Adrenal gland (tissue), 12 donors: ENCODE results near the gene MINDY4. TPM values are rescaled to one million over a fixed set of nuclear protein-coding genes. Genes with fewer than 3 reads are reported as not detected.

Experiments
- DNase-seq, 7 donors: peaks; one replicate each; pipeline ENCODE4 v3.0.0-alpha.2; 2019 to 2020
- H3K27ac ChIP-seq, 5 donors: fragments of 200-600 bp; sonication (generic) in 4 of 5; 1 replicate in 3 of 5; 2 replicates in 2 of 5; pipeline versions ENCODE4 v1.5.1 to v1.8.0; 2016 to 2020; ENCODE audit warnings: mild to moderate bottlenecking in 1 of 5
- H3K27me3 ChIP-seq: fragments of 200-600 bp; 2 replicates; pipeline ENCODE4 v1.8.0; 2021
- H3K36me3 ChIP-seq, 2 donors: fragments of 200-600 bp; replicated peaks in 1 of 2; 1 replicate in 1 of 2; 2 replicates in 1 of 2; pipeline versions ENCODE4 v1.5.1 to v1.8.0; 2018 to 2022
- H3K4me1 ChIP-seq, 2 donors: fragments of 200-600 bp; replicated peaks in 1 of 2; 1 replicate in 1 of 2; 2 replicates in 1 of 2; pipeline versions ENCODE4 v1.5.1 to v1.8.0; 2018 to 2021
- H3K4me3 ChIP-seq, 4 donors: fragments of 200-600 bp; sonication (generic) in 3 of 4; one replicate each; pipeline ENCODE4 v1.5.1; 2016 to 2018
- H3K9me3 ChIP-seq, 3 donors: fragments of 200-600 bp; sonication (generic) in 1 of 3; replicated peaks in 1 of 3; 1 replicate in 2 of 3; 2 replicates in 1 of 3; pipeline versions ENCODE4 v1.5.1 to v1.8.0; 2016 to 2021
- POLR2A ChIP-seq, 2 donors: fragments of 450-650 bp; IDR thresholded peaks; one replicate each; pipeline ENCODE4 v1.6.1; 2017; ENCODE audit warnings: antibody characterized with exemption in 2 of 2, mild to moderate bottlenecking in 2 of 2, moderate library complexity in 1 of 2
- WGBS, 4 donors: extraction: QIAGEN DNeasy Blood & Tissue Kit in 2 of 4; methylation state at CpG; one replicate each; pipeline versions ENCODE4 v1.1.5 to v1.1.7; 2013 to 2017; 5-methylcytosine and 5-hydroxymethylcytosine counted together
- intact Hi-C, 2 donors: fragments of 100-400 bp; cut with DNase I; formaldehyde crosslinking; loops; one replicate each; pipeline versions ENCODE4 v1.14.1 to v1.15.0; 2022 to 2023
- polyA plus RNA-seq, 3 donors: library from polyadenylated mRNA; stranded (reverse); fragments of 200-250 nt in 2 of 3; fragments of 350-450 nt in 1 of 3; fragmentation: Illumina TruSeq in 1 of 3; extraction: RNeasy Lipid Tissue Mini Kit (QIAGEN cat#74804) in 1 of 3; gene quantifications; one replicate each; pipeline ENCODE4 v1.2.3, GENCODE V29; 2013 to 2014
- total RNA-seq, 9 donors: library from RNA; depleted of rRNA in 4 of 9; stranded (reverse); fragments of >200 nt in 4 of 9; fragments of 120-200 nt in 1 of 9; fragmentation: NEBNext Ultra II Directional in 1 of 9; extraction: Animal tissue kit (Norgen Biotek cat#: 25700) in 1 of 9; gene quantifications; one replicate each; pipeline versions ENCODE4 v1.1.0 to v1.2.4, GENCODE V29; 2013 to 2023
- TF ChIP-seq, protein P1 (sequence below), 6 experiments: fragments of 450-650 bp in 4 of 6; fragments of 200-600 bp in 2 of 6; sonication (generic) in 1 of 6; IDR thresholded peaks; 1 replicate in 5 of 6; 2 replicates in 1 of 6; pipeline versions ENCODE4 v1.5.1 to v1.8.0; 2016 to 2021; ENCODE audit warnings: antibody characterized with exemption in 6 of 6, mild to moderate bottlenecking in 2 of 6, moderate library complexity in 1 of 6
- donor health status: healthy with polysubstance abuse.
- donor health status: Bipolar disorder and iron deficiency.
- donor health status: DM: yes; HTN: yes; CAD: no.
- donor health status: DM: no; HTN: no; CAD: no.
- donor health status: DM: no; HTN: no; CAD: no.
- donor health status: DM: yes; HTN: yes; CAD: no.

MINDY4 gene
- total and polyA plus RNA-seq, 12 donors: 4.8 to 19.9 (median 7.3) TPM

DNA sequence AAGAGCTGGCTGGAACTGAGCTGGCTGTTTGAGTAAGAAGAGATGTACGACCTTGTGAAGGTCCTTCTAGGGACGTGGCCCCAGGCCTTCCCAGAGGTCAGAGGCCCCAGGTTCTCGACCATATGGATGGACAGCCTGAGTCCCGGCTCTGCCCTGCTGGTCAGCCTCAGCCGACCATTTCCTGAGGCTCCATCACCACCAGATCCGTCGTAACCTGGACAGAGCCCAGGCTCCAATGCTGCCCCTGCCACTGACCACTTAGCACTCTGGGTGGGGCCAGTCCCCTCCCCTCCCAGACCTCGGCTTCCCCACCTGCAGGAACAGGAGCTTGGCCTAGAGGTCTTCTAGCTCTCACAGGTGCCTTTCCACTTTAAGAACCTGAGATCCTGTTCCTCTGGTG, 29.9 kb upstream of the MINDY4 start:
- TF ChIP-seq POLR2A (IDR thresholded peaks at IDR 0.05): no peak
- TF ChIP-seq, protein P1, sequence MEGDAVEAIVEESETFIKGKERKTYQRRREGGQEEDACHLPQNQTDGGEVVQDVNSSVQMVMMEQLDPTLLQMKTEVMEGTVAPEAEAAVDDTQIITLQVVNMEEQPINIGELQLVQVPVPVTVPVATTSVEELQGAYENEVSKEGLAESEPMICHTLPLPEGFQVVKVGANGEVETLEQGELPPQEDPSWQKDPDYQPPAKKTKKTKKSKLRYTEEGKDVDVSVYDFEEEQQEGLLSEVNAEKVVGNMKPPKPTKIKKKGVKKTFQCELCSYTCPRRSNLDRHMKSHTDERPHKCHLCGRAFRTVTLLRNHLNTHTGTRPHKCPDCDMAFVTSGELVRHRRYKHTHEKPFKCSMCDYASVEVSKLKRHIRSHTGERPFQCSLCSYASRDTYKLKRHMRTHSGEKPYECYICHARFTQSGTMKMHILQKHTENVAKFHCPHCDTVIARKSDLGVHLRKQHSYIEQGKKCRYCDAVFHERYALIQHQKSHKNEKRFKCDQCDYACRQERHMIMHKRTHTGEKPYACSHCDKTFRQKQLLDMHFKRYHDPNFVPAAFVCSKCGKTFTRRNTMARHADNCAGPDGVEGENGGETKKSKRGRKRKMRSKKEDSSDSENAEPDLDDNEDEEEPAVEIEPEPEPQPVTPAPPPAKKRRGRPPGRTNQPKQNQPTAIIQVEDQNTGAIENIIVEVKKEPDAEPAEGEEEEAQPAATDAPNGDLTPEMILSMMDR (IDR thresholded peaks at IDR 0.05): no peak

DNA sequence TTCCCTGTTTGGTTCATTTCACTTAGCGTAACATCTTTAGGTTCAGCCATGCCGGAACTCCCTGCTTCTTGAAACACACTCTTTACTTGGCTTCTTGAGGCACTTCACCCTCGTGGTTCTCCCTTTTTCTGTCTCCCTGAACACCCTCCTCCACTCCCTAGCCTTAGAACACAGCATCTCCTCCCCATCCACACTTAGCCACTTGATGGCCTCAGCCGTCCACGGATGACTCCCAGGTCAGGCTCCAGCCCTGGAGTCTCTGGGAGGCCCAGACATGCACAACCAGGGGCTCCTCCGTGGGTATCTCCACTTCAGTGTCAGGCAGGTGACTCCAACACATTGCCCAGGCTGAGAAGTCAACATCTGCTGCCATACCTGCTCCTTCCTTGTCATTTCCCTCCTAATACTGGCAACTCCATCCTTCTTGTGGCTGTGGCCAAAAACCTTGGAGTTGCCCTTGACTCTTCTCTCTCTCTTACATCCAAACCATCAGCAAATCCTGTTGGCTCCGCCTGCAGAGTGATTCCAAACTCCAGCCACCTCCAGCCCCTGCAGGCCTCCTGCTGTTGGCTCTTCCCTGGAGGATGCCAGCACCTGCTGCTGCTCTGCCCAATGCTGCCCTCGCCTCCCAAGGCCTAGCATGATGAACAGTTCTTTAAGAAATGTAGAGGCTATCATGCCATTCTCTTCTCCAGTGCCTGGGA, 27.7 kb upstream of the MINDY4 start:
- no peak for TF ChIP-seq POLR2A (IDR thresholded peaks at IDR 0.05)
- TF ChIP-seq, protein P1 (IDR thresholded peaks at IDR 0.05): peak in 2 of 6 experiments; percentile 16 to 22
- DNase-seq: no peak
- WGBS, 4 donors: 59 to 81% (median 71%) methylated on average over 8 of the region's 8 CpGs
- no peaks in the 10 kb centered on the region for H3K4me1 ChIP-seq
- no peaks in the 10 kb centered on the region for H3K36me3 ChIP-seq
- H3K9me3 ChIP-seq: no peaks in the 10 kb centered on the region
- H3K27ac ChIP-seq: no peak overlapping the region
- no peaks in the 10 kb centered on the region for H3K27me3 ChIP-seq
- intact Hi-C loops: no loop called here
- no peak overlapping the region for H3K4me3 ChIP-seq

More for the DNA sequence above, 29.9 kb upstream of the MINDY4 start:
- Histone ChIP-seq H3K9me3 (no peaks in the 10 kb centered on the region), H3K27me3 (no peaks in the 10 kb centered on the region), H3K36me3 (no peaks in the 10 kb centered on the region), H3K27ac (no peak overlapping the region), H3K4me3 (no peak overlapping the region), H3K4me1 (no peaks in the 10 kb centered on the region)
- WGBS, 4 donors: 73 to 82% (median 78%) methylated on average over 2 to 8 of the region's 8 CpGs
- no peak for DNase-seq
- intact Hi-C loops: no loop called here

DNA sequence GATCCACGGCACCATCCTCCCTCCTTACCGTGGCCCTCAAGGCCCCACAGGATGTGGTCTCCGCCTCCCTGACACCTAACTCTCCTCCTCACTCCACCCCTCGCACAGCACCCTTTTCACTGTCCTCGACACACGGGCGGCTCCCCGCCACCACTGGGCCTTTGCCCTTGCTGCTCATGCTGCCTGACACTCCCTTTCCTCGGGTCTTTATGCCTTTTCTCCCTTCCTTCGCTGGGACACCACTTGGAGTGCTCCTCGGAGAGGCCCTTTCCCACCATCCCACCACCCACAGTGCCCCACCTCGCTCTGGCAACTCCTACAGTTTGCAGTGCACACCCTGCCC, 27.2 kb upstream of the MINDY4 start:
- Histone ChIP-seq H3K36me3 (no peaks in the 10 kb centered on the region), H3K27me3 (no peaks in the 10 kb centered on the region), H3K27ac (no peak overlapping the region), H3K9me3 (no peaks in the 10 kb centered on the region), H3K4me1 (no peaks in the 10 kb centered on the region), H3K4me3 (no peak overlapping the region)
- intact Hi-C loops: no loop called here
- 85 to 92% (median 91%) methylated on average over 12 of the region's 12 CpGs for WGBS, 4 donors
- no peak for DNase-seq
- no peak for TF ChIP-seq POLR2A (IDR thresholded peaks at IDR 0.05)
- TF ChIP-seq, protein P1 (IDR thresholded peaks at IDR 0.05): no peak

DNA sequence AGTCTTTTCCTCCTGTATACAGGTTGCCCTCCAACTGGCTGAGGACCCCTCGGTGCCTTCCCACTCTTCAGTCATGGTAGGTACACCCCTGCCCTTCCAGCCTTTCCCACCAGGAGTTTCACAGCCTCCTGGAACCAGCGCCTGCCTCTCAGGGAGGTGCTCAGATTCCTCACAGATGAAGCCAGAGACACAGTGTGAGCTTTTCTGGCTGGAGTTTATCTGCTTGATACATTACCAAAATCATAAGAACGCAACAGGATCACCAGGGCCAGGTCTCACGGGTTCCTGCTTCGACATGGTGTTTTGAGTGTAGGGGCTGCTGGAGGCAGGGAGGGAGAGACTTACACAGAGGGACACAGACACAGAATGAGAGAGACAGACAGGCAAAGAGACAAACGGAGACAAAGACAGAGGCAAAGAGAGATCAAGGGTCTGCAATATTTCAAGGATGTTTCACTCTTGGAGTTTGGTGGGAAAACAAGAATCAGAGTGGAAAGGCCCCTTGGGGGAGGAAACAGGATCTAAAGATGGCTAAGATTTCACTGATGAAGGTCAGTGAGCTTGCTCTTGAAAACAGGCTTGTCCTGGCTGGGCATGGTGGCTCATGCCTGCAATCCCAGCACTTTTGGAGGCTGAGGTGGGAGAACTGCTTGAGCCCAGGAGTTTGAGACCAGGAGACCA, 25.8 kb upstream of the MINDY4 start:
- Histone ChIP-seq H3K4me1 (no peaks in the 10 kb centered on the region), H3K9me3 (no peaks in the 10 kb centered on the region), H3K4me3 (no peak overlapping the region), H3K27me3 (no peaks in the 10 kb centered on the region), H3K36me3 (no peaks in the 10 kb centered on the region), H3K27ac (peak overlapping the region in 1 of 5 donors; percentile 27)
- no peak for DNase-seq
- TF ChIP-seq, protein P1 (IDR thresholded peaks at IDR 0.05): no peak
- no peak for TF ChIP-seq POLR2A (IDR thresholded peaks at IDR 0.05)
- intact Hi-C loops: no loop called here
- 62 to 76% (median 71%) methylated on average over 6 of the region's 6 CpGs for WGBS, 4 donors
